PC-3 (cell line): ENCODE data around the gene PTPMT1.

ENCODE experiments used
- CTCF ChIP-seq: fragments of 300-600 bp; sonication (generic); conservative IDR thresholded peaks from 2 replicates; pipeline ENCODE4 v1.5.1; 2017; ENCODE audit warnings: antibody characterized with exemption, low read depth, mild to moderate bottlenecking, low read length
- EZH2 ChIP-seq: fragments of 300-600 bp; sonication (generic); IDR thresholded peaks from one replicate; pipeline ENCODE4 v1.6.1; 2017; ENCODE audit warnings: antibody characterized with exemption, mild to moderate bottlenecking, low read length; ENCODE audit not compliant: unreplicated experiment
- EZH2phosphoT487 ChIP-seq: fragments of 300-600 bp; sonication (generic); IDR thresholded peaks from 2 replicates; pipeline ENCODE4 v1.6.1; 2018; ENCODE audit warnings: mild to moderate bottlenecking, antibody characterized with exemption, low read length, borderline replicate concordance

GRCh38 chr11:47533690-47534151 lies 31.7 kb upstream of the PTPMT1 start:
- TF ChIP-seq CTCF (no peak), EZH2phosphoT487 (no peak), EZH2 (no peak)
